SK-N-SH (cell line): ENCODE results near the gene PWWP2B. TPM values are rescaled to one million over a fixed set of nuclear protein-coding genes. Genes with fewer than 3 reads are reported as not detected.

Source experiments
- CTCF ChIA-PET: fragments of 300-600, 350-600 bp; formaldehyde crosslinking; extraction: SDS; loops from one replicate; lab custom pipeline; 2021; lab: Yijun Ruan, JAX
- POLR2A ChIA-PET: fragments of 350-600 bp; sonication (Branson Sonifier 250); formaldehyde crosslinking; extraction: SDS; loops from one replicate; lab custom pipeline; 2020; ENCODE audit warnings: antibody characterized with exemption, inconsistent platforms; lab: Yijun Ruan, JAX
- DNase-seq: peaks from one replicate; pipeline ENCODE4 v3.0.0; 2012
- H2AFZ ChIP-seq: fragments of 200-600 bp; sonication (generic); 2 replicates; pipeline ENCODE4 v1.8.1; 2016; ENCODE audit warnings: antibody characterized with exemption, mild to moderate bottlenecking, low read depth
- H3F3A ChIP-seq: fragments of 200-600 bp; sonication (generic); replicated peaks from 2 replicates; pipeline ENCODE3; 2016; ENCODE audit warnings: antibody characterized with exemption, mild to moderate bottlenecking; ENCODE audit not compliant: insufficient read depth
- H3K27ac ChIP-seq, 2 experiments: fragments of 200-500 bp in 1 of 2; fragments of 200-600 bp in 1 of 2; sonication (Bioruptor generic) in 1 of 2; sonication (generic), shearing (Covaris generic) in 1 of 2; 2 replicates each; pipeline versions ENCODE4 v1.5.1 to v1.6.1; 2014 to 2016; ENCODE audit warnings: low read depth in 2 of 2, inconsistent platforms in 1 of 2, low read length in 1 of 2, mild to moderate bottlenecking in 1 of 2, mixed read lengths in 1 of 2
- H3K27me3 ChIP-seq: fragments of 200-600 bp; sonication (generic), shearing (Covaris generic); 2 replicates; pipeline ENCODE4 v1.6.1; 2016; ENCODE audit warnings: mixed run types; ENCODE audit not compliant: insufficient read depth
- H3K36me3 ChIP-seq, 2 experiments: fragments of 200-500 bp in 1 of 2; fragments of 200-600 bp in 1 of 2; sonication (Bioruptor generic) in 1 of 2; sonication (generic) in 1 of 2; replicated peaks in 1 of 2; 2 replicates each; pipeline versions ENCODE3 to v1.5.1; 2014 to 2016; ENCODE audit warnings: low read length in 1 of 2, mild to moderate bottlenecking in 1 of 2; ENCODE audit not compliant: insufficient read depth in 2 of 2, control insufficient read depth in 1 of 2
- H3K4me1 ChIP-seq, 2 experiments: fragments of 200-500 bp in 1 of 2; fragments of 200-600 bp in 1 of 2; sonication (Bioruptor generic) in 1 of 2; sonication (generic), shearing (Covaris generic) in 1 of 2; 2 replicates each; pipeline versions ENCODE4 v1.5.1 to v1.6.1; 2014 to 2016; ENCODE audit warnings: low read depth in 1 of 2, low read length in 1 of 2, mixed run types in 1 of 2; ENCODE audit not compliant: insufficient read depth in 2 of 2, control insufficient read depth in 1 of 2
- H3K4me2 ChIP-seq: fragments of 200-600 bp; sonication (generic), shearing (Covaris generic); 2 replicates; pipeline ENCODE4 v1.6.1; 2017; ENCODE audit warnings: mixed run types
- H3K4me3 ChIP-seq, 2 experiments: fragments of 200-500 bp in 1 of 2; fragments of 200-600 bp in 1 of 2; sonication (Bioruptor generic) in 1 of 2; sonication (generic), shearing (Covaris generic) in 1 of 2; 2 replicates each; pipeline versions ENCODE4 v1.5.1 to v1.8.1; 2014 to 2016; ENCODE audit warnings: low read depth in 2 of 2, inconsistent platforms in 1 of 2, low read length in 1 of 2, mild to moderate bottlenecking in 1 of 2, mixed read lengths in 1 of 2, moderate library complexity in 1 of 2
- H3K79me2 ChIP-seq: fragments of 200-600 bp; sonication (generic); 2 replicates; pipeline ENCODE4 v1.8.1; 2017; ENCODE audit warnings: mild to moderate bottlenecking; ENCODE audit not compliant: insufficient read depth
- H3K9ac ChIP-seq: fragments of 200-600 bp; sonication (generic); 2 replicates; pipeline ENCODE4 v1.6.1; 2017; ENCODE audit warnings: mixed run types
- H3K9me2 ChIP-seq: fragments of 200-600 bp; sonication (generic); 2 replicates; pipeline ENCODE4 v1.6.1; 2017; ENCODE audit warnings: mixed run types
- H3K9me3 ChIP-seq: fragments of 200-600 bp; sonication (generic); 2 replicates; pipeline ENCODE4 v1.6.1; 2017; ENCODE audit warnings: mixed run types, mild to moderate bottlenecking, moderate library complexity
- H4K20me1 ChIP-seq: fragments of 200-600 bp; sonication (generic); 2 replicates; pipeline ENCODE4 v1.6.1; 2017; ENCODE audit warnings: mild to moderate bottlenecking, mixed run types; ENCODE audit not compliant: insufficient read depth
- CHD2 ChIP-seq: fragments of 150-350 bp; IDR thresholded peaks from 2 replicates; pipeline ENCODE4 v1.6.1; 2018; ENCODE audit warnings: low read length; ENCODE audit not compliant: partially characterized antibody
- ELF1 ChIP-seq: IDR thresholded peaks from 2 replicates; pipeline ENCODE4 v1.4.0; 2012
- FOXJ3 ChIP-seq: sonication (generic); formaldehyde crosslinking; IDR thresholded peaks from 2 replicates; pipeline ENCODE4 v1.5.1; 2020; ENCODE audit warnings: mild to moderate bottlenecking, missing genetic modification reagents
- GATA2 ChIP-seq: sonication (generic); formaldehyde crosslinking; IDR thresholded peaks from 2 replicates; pipeline ENCODE4 v1.5.0; 2020; ENCODE audit warnings: mild to moderate bottlenecking, missing genetic modification reagents
- NFIC ChIP-seq: IDR thresholded peaks from 2 replicates; pipeline ENCODE4 v1.4.0; 2012; ENCODE audit warnings: borderline replicate concordance
- RAD21 ChIP-seq: IDR thresholded peaks from 2 replicates; pipeline ENCODE4 v1.6.1; 2012; ENCODE audit warnings: mild to moderate bottlenecking, low read length
- RXRA ChIP-seq: IDR thresholded peaks from 2 replicates; pipeline ENCODE4 v1.4.0; 2012; ENCODE audit warnings: low read depth, mild to moderate bottlenecking, borderline replicate concordance
- SIN3A ChIP-seq: IDR thresholded peaks from 2 replicates; pipeline ENCODE4 v1.6.1; 2012; ENCODE audit warnings: low read depth, mild to moderate bottlenecking, low read length, moderate library complexity, borderline replicate concordance
- SMC3 ChIP-seq: IDR thresholded peaks from 2 replicates; pipeline ENCODE4 v1.6.1; 2012; ENCODE audit warnings: low read depth, low read length, improper control_type of control experiment
- TAF1 ChIP-seq: IDR thresholded peaks from 2 replicates; pipeline ENCODE4 v1.6.1; 2012; ENCODE audit warnings: low read depth, mild to moderate bottlenecking, low read length, moderate library complexity, borderline replicate concordance
- TCF12 ChIP-seq: IDR thresholded peaks from 2 replicates; pipeline ENCODE4 v1.4.0; 2012
- TEAD4 ChIP-seq: IDR thresholded peaks from 2 replicates; pipeline ENCODE4 v1.4.0; 2012; ENCODE audit warnings: mild to moderate bottlenecking, borderline replicate concordance; ENCODE audit not compliant: insufficient read depth
- WGBS: methylation state at CpG from one replicate; pipeline ENCODE4 v1.1.6; 2017; ENCODE audit warnings: low lambda C conversion rate; 5-methylcytosine and 5-hydroxymethylcytosine counted together
- polyA plus RNA-seq, 3 experiments: library from polyadenylated mRNA; depleted of rRNA; stranded (reverse); fragments of >200 nt; gene quantifications; 2 replicates each; pipeline ENCODE4 v1.2.3, GENCODE V29; 2012
- TF ChIP-seq, protein P1 (sequence below): IDR thresholded peaks from 2 replicates; pipeline ENCODE4 v1.4.0; 2012; ENCODE audit warnings: low read depth, borderline replicate concordance

PWWP2B gene
- polyA plus RNA-seq, 1 of the 3 experiments (the other 2 are of a cell fraction): 2.4 TPM

DNA sequence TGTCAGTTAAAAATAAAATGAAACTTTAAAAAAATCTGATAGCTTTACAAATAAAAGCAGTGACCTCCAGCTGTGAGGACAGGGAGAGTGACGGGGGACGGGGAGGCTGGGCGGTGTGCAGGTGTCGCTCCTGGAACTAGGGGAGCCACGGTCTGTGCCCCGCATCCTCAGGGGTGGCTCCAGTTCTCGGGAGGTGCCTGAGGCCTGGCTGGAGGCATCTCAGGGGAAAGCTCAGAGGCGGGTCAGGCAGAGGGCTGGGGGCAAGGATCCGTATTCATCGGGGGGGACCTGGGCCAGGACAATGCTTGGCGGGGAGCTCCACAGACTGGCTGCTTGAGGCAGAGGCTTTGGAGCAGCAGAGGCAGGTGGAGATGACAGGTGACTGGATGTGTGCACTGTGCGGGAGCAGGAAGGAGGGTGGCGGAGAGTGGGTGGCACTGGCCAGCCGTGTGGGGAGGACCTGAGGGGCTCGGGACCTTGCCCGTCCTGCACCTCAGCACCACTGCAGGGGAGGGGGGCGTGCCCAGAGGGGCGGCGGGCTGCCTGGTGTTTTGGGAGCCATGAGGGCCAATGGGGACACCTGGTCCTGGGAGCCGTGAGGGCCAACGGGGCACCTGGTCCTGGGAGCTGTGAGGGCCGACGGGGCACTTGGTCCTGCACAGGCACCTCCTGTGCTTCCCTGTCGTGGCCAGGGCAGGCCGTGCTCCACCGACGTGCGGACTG lies 13.2 kb downstream of the PWWP2B start (continued):
- TF ChIP-seq, protein P1, sequence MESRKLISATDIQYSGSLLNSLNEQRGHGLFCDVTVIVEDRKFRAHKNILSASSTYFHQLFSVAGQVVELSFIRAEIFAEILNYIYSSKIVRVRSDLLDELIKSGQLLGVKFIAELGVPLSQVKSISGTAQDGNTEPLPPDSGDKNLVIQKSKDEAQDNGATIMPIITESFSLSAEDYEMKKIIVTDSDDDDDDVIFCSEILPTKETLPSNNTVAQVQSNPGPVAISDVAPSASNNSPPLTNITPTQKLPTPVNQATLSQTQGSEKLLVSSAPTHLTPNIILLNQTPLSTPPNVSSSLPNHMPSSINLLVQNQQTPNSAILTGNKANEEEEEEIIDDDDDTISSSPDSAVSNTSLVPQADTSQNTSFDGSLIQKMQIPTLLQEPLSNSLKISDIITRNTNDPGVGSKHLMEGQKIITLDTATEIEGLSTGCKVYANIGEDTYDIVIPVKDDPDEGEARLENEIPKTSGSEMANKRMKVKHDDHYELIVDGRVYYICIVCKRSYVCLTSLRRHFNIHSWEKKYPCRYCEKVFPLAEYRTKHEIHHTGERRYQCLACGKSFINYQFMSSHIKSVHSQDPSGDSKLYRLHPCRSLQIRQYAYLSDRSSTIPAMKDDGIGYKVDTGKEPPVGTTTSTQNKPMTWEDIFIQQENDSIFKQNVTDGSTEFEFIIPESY: no peak
- TF ChIP-seq GATA2: no peak

DNA sequence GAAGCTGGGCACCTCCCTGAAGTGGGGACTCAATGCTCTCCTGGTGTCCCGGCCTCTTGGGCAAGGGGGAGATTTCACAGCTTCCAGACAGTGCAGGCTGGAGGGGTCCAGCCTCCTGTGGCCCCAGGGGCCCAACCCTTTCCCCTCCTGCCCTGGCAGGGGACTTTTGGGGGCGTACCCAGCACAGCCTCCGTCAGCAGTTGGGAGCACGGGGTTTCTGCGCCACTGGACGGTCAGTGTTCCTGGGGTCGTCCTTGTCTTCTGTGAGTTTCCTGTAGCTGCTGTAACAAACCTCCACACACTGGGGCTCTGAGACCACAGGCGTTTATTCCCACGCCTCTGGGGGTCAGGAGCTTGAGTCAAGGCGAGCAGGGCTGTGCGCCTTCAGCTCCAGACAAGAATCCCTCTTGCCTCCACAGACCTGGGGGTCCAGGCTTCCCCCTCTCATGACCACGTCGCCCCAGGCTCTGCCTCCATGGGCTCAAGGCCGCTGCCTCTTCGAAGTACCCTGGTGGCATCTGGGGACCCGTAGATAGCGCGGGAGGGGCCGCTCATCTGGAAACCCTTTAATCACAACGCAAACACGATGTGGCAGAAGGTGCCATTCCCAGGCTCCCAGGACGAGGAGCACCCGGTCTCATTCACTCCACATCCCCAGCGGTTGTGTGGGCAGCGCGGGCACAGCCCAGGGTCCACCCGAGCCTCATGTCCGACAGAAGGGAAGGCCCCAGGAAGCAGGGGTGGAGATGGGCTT lies 14.0 kb downstream of the PWWP2B start:
- CTCF ChIA-PET: interaction anchor here (1.2 to 1.4 kb wide), 2 partner anchors 13 to 14 kb away, joined by 3 to 4 read pairs; partner anchors contain the start of gene PWWP2B
- H3K27ac ChIP-seq: no peak overlapping the region
- H3K36me3 ChIP-seq: peaks cover 0 to 6% of the 10 kb centered on the region in 2 experiments
- H3K79me2 ChIP-seq: no peaks in the 10 kb centered on the region
- no peaks in the 10 kb centered on the region for H3K27me3 ChIP-seq
- peaks cover 0 to 21% of the 10 kb centered on the region in 2 experiments; a peak in 1 of 4 replicates for H3K4me1 ChIP-seq
- H3K9me3 ChIP-seq: no peaks in the 10 kb centered on the region
- H3F3A ChIP-seq: no peaks in the 10 kb centered on the region
- WGBS: 94% methylated on average over 23 of the region's 28 CpGs
- H3K4me3 ChIP-seq: no peak overlapping the region
- no peak overlapping the region for H2AFZ ChIP-seq
- peak; percentile 64 for DNase-seq
- TF ChIP-seq RXRA (no peak), RAD21 (no peak), TAF1 (no peak), SMC3 (no peak), SIN3A (no peak)
- TF ChIP-seq, all 33 proteins: peak for 0
- POLR2A ChIA-PET: interaction anchor here (0.6 to 0.8 kb wide), 2 partner anchors 13 to 21 kb away, joined by 3 read pairs; no protein-coding TSS in a partner anchor
- Histone ChIP-seq H3K9ac (no peak overlapping the region), H4K20me1 (no peaks in the 10 kb centered on the region), H3K4me2 (no peak overlapping the region), H3K9me2 (no peaks in the 10 kb centered on the region)

DNA sequence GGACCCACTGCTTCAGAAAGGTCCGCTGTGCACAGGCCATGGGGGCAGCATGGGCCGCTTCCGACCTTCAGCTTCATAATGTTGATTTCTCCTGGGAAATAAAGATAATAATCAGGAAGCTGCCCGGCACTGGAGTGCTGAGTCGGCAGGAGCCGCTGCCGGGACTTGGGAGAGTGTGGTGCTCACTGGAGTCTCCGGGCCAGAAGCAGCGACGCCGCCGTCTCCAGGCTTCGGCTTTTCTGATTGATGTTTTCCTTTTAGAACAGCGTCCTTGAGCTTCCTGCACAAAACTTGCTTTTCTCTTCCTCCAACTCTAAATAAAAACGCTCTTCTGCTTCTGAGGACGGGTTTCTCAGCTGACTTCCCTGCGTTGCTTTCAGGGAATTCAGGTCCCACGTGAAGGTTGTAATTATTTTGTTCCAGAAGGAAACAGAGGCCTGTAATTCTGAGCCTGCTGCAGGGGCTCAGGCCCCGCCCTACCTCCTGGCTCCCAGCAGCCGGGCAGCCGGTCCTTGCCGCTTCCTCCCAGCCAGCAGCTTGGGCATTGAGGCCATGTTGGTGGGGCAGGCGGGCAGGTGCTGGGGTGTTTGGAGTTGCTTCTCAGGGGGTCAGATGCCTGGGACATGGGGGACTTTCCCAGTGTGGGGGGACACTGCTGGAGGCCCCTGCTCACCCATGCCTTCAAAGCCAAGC lies 14.7 kb downstream of the PWWP2B start:
- H3K9me3 ChIP-seq: no peaks in the 10 kb centered on the region
- H3K27me3 ChIP-seq: no peaks in the 10 kb centered on the region
- no peak overlapping the region for H3K9ac ChIP-seq
- no peaks in the 10 kb centered on the region for H3F3A ChIP-seq
- H4K20me1 ChIP-seq: no peaks in the 10 kb centered on the region
- DNase-seq: peak; percentile 75
- H3K4me2 ChIP-seq: no peak overlapping the region
- peaks cover 0 to 21% of the 10 kb centered on the region in 2 experiments; a peak in 1 of 4 replicates for H3K4me1 ChIP-seq
- WGBS: 69% methylated on average over 19 of the region's 23 CpGs
- ChIA-PET CTCF (interaction anchor here (1.4 kb wide), 1 partner anchor 13 kb away, joined by 4 read pairs; no protein-coding TSS in a partner anchor), POLR2A (interaction anchor here (0.6 to 0.8 kb wide), 2 partner anchors 13 to 21 kb away, joined by 3 read pairs; no protein-coding TSS in a partner anchor)
- H3K79me2 ChIP-seq: no peaks in the 10 kb centered on the region
- TF ChIP-seq TCF12 (no peak), TEAD4 (no peak), CHD2 (no peak), ELF1 (no peak), FOXJ3 (CRISPR knock-in tag) (no peak), NFIC (no peak)
- no peaks in the 10 kb centered on the region for H3K36me3 ChIP-seq
- no peak overlapping the region for H3K27ac ChIP-seq
- H3K9me2 ChIP-seq: no peaks in the 10 kb centered on the region
- H2AFZ ChIP-seq: no peak overlapping the region
- H3K4me3 ChIP-seq: no peak overlapping the region
